ENCODE data around the gene DMRTC2. TPM values are rescaled to one million over a fixed set of nuclear protein-coding genes. Genes with fewer than 3 reads are reported as not detected.

The DMRTC2 gene
- not detected in 2 replicates for total RNA-seq (2014; rRNA removed; shearing (Covaris generic))

DNA sequence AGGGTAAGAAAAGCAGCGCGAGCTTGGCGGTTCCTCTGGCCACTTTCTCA lies at the start of gene DMRTC2:
Gene DMRTC2, plus strand, starts transcription at position 42 of the 50 bp plus-strand sequence. CDS start 2,387 bp downstream, outside the sequence.
- Histone ChIP-seq H3K27me3 (peaks cover 12% of the 10 kb centered on the region; the same call in 1 of the 2 replicates), H3K36me3 (no peaks in the 10 kb centered on the region), H3K4me1 (peaks cover 7% of the 10 kb centered on the region), H3K9me3 (replicated peaks) (no peaks in the 10 kb centered on the region), H3K4me3 (no peak within 1 kb of the TSS), H3K27ac (no peak within 1 kb of the TSS)
- DNase-seq, result no peak

- DNase-seq, result no peak
- H3K4me1 ChIP-seq, result no peaks in the 10 kb centered on the region
- no peaks in the 10 kb centered on the region for H3K36me3 ChIP-seq
- no peak within 1 kb of the TSS for H3K4me3 ChIP-seq
- no peaks in the 10 kb centered on the region; the same call in 1 of the 2 replicates for H3K9me3 ChIP-seq (replicated peaks)
- peaks cover 11% of the 10 kb centered on the region for H3K27me3 ChIP-seq
- no peak within 1 kb of the TSS for H3K27ac ChIP-seq
Observed at GRCh38 chr19:41796362-41796761, 48.5 kb upstream of the DMRTC2 start, which contains the start of gene CEACAM3. Gene CEACAM3 (plus strand): TSS chr19:41796587. CDS start chr19:41796678, 91 bp downstream.

GRCh38 chr19:41796901-41797300 lies 47.9 kb upstream of the DMRTC2 start:
- Histone ChIP-seq H3K4me1 (no peaks in the 10 kb centered on the region), H3K36me3 (no peaks in the 10 kb centered on the region), H3K4me3 (no peak overlapping the region), H3K27ac (no peak overlapping the region), H3K27me3 (peaks cover 9% of the 10 kb centered on the region), H3K9me3 (replicated peaks) (no peaks in the 10 kb centered on the region; the same call in 1 of the 2 replicates)
- no peak for DNase-seq

GRCh38 chr19:41799444-41800000 lies 45.3 kb upstream of the DMRTC2 start:
- no peaks in the 10 kb centered on the region for H3K4me1 ChIP-seq
- H3K9me3 ChIP-seq (replicated peaks), result no peaks in the 10 kb centered on the region; the same call in 1 of the 2 replicates
- H3K36me3 ChIP-seq, result no peaks in the 10 kb centered on the region
- 0 out of 2 replicates have a peak, but pooled peaks cover 3% of the 10 kb centered on the region for H3K27me3 ChIP-seq
- no peak for DNase-seq
- no peak overlapping the region for H3K4me3 ChIP-seq
- H3K27ac ChIP-seq, result no peak overlapping the region

DNA sequence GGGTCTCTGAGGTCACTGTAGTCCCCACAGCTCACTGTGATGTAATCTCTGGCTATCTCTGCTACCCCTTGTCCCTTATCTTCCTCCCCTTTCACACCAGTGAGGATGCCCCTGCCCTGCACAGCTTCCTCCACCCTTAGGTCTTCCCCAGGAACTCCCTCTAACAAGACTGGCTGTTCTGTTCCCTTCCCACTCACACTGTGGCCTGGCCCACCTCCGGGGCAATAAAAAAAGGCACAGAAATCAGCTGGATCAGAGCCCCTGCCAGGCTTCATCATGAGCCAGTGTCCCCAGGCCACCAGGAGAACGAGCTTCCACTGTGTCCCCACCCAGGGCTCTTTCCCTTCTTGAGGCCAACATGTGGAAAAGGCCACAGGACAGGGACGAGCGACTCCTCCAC lies 43.8 kb upstream of the DMRTC2 start:
- H3K36me3 ChIP-seq, result no peaks in the 10 kb centered on the region
- no peaks in the 10 kb centered on the region; the same call in 1 of the 2 replicates for H3K9me3 ChIP-seq (replicated peaks)
- no peak overlapping the region for H3K27ac ChIP-seq
- no peaks in the 10 kb centered on the region for H3K4me1 ChIP-seq
- DNase-seq, result no peak
- no peak overlapping the region for H3K4me3 ChIP-seq
- H3K27me3 ChIP-seq, result peaks cover 3% of the 10 kb centered on the region; the same call in 1 of the 2 replicates

- H3K4me3 ChIP-seq, result no peak overlapping the region
- no peaks in the 10 kb centered on the region for H3K36me3 ChIP-seq
- no peak overlapping the region for H3K27ac ChIP-seq
- peaks cover 5% of the 10 kb centered on the region; the same call in 1 of the 2 replicates for H3K27me3 ChIP-seq
- no peaks in the 10 kb centered on the region; the same call in 1 of the 2 replicates for H3K9me3 ChIP-seq (replicated peaks)
- DNase-seq, result no peak
- H3K4me1 ChIP-seq, result no peaks in the 10 kb centered on the region
Observed at GRCh38 chr19:41801792-41802211, 43.0 kb upstream of the DMRTC2 start.

DNA sequence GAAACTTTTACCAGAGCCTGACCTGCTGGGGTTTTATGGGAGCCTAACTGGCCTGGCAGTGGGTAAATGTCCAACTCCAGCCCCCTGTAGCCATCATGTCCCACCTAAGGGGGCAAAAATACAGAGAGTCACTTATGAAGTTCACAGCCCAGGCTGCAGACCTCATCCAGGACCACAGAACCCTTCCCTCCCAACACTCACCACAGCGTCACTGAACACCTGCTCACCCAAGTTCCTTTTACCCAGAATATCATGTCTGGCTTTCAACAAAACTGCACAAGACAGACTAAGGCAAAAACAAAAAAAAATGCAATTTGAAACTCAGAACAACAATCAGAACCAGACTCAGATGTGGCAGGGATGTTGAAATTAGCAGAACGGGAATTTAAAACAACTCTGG lies 42.1 kb upstream of the DMRTC2 start:
- H3K36me3 ChIP-seq, result no peaks in the 10 kb centered on the region
- peaks cover 11% of the 10 kb centered on the region for H3K27me3 ChIP-seq
- no peak for DNase-seq
- H3K9me3 ChIP-seq (replicated peaks), result no peaks in the 10 kb centered on the region; the same call in 1 of the 2 replicates
- no peak overlapping the region for H3K27ac ChIP-seq
- no peak overlapping the region for H3K4me3 ChIP-seq
- H3K4me1 ChIP-seq, result no peaks in the 10 kb centered on the region

- Histone ChIP-seq H3K4me3 (no peak overlapping the region), H3K36me3 (no peaks in the 10 kb centered on the region), H3K9me3 (replicated peaks) (no peaks in the 10 kb centered on the region; the same call in 1 of the 2 replicates), H3K27me3 (peaks cover 8% of the 10 kb centered on the region), H3K27ac (no peak overlapping the region), H3K4me1 (no peaks in the 10 kb centered on the region)
- DNase-seq, result no peak
Observed at GRCh38 chr19:41804336-41804735, 40.5 kb upstream of the DMRTC2 start.

GRCh38 chr19:41807176-41807575 lies 37.7 kb upstream of the DMRTC2 start:
- no peaks in the 10 kb centered on the region for H3K36me3 ChIP-seq
- no peaks in the 10 kb centered on the region for H3K9me3 ChIP-seq (replicated peaks)
- H3K4me1 ChIP-seq, result no peaks in the 10 kb centered on the region
- peaks cover 12% of the 10 kb centered on the region for H3K27me3 ChIP-seq
- no peak for DNase-seq
- H3K4me3 ChIP-seq, result no peak overlapping the region
- H3K27ac ChIP-seq, result no peak overlapping the region

DNA sequence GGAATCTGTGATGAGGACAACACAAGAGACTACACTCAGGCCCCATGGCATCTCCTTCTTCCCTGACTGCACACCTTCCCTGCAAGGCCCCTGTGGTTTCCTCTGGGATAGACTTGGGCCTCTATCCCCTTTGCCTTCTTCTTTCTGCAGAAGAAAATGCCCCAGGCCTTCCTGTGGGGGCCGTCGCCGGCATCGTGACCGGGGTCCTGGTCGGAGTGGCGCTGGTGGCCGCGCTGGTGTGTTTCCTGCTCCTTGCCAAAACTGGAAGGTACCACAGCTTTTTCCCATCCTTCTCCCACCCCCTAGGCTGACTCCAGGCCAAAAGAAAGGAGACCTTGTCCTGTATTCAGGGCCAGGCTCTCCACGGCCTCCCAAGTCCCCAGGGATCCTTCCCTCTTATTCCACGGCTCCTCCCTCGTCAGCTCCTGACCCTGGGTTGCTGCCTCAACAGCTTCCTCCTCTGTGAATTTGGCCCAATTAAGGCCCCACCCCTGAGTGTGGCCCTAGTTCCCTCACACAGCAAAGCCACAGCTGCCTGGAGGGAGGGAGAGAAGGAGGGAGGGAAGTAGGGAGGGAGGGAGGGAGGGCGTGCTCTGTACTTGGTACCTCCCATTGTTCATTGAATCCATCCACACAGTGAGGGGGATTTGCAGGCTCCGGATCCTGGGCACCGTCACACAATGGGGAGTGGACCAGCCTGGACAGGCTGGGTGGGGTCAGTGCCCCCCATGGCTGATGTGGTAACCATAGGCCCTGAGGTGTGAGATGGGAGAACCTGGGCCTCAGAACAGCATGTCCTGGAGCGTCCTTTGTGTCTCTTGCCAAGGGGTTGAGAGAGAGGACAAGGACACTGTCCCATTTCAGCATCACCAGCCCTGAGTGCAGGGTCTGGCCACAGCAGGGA lies 35.9 kb upstream of the DMRTC2 start:
- Histone ChIP-seq H3K27me3 (peaks cover 12% of the 10 kb centered on the region), H3K9me3 (replicated peaks) (no peaks in the 10 kb centered on the region), H3K4me1 (no peaks in the 10 kb centered on the region), H3K4me3 (no peak overlapping the region), H3K27ac (no peak overlapping the region), H3K36me3 (no peaks in the 10 kb centered on the region)
- DNase-seq, result no peak

- Histone ChIP-seq H3K36me3 (no peaks in the 10 kb centered on the region), H3K27ac (no peak overlapping the region), H3K9me3 (replicated peaks) (no peaks in the 10 kb centered on the region), H3K4me3 (no peak overlapping the region), H3K27me3 (peaks cover 20% of the 10 kb centered on the region), H3K4me1 (no peaks in the 10 kb centered on the region)
- no peak for DNase-seq
Observed at GRCh38 chr19:41810301-41810700, 34.5 kb upstream of the DMRTC2 start.

DNA sequence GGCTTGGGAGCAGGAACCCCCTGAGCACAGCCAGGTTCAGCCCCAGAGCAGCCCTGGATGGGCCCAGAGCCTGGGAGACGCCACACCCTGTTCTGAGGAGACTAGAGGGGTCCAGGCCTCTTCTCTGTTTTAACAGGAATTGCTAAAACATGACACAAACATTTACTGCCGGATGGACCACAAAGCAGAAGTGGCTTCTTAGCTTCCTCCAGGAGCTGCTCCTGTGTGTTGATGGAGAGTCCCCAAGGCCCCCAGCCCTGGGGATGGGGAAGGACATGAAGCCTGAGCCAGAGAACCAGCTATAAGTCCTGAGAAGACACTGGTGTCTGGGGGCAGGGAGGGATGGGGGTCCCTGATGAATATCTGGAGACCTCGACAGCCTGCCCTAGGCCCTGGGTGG lies 33.8 kb upstream of the DMRTC2 start:
- H3K4me3 ChIP-seq, result no peak overlapping the region
- no peaks in the 10 kb centered on the region for H3K9me3 ChIP-seq (replicated peaks)
- peaks cover 23% of the 10 kb centered on the region for H3K27me3 ChIP-seq
- no peak for DNase-seq
- no peaks in the 10 kb centered on the region for H3K36me3 ChIP-seq
- H3K27ac ChIP-seq, result no peak overlapping the region
- no peaks in the 10 kb centered on the region for H3K4me1 ChIP-seq

DNA sequence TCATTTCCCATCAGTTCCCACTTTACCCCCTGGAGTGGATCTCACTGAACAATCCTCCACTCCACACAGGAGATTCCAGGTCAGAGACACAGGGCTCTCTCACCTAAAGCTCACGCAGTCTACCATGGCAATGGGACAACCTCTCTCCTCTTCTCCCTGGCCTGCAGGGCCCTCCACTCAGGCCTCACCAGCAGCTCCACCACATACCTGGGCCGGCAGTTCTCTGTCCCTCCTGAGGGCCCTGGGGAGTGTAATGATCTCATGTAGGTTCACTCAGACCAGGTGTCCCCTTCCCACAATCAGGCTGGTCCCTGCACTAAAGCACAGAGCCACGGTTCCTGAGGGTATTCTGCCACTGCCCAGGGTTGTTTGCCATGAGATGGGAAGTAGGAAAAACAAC lies 32.9 kb upstream of the DMRTC2 start:
- no peaks in the 10 kb centered on the region for H3K9me3 ChIP-seq (replicated peaks)
- H3K4me1 ChIP-seq, result no peaks in the 10 kb centered on the region
- no peak for DNase-seq
- H3K27me3 ChIP-seq, result peaks cover 28% of the 10 kb centered on the region
- H3K27ac ChIP-seq, result no peak overlapping the region
- no peak overlapping the region for H3K4me3 ChIP-seq
- no peaks in the 10 kb centered on the region for H3K36me3 ChIP-seq

DNA sequence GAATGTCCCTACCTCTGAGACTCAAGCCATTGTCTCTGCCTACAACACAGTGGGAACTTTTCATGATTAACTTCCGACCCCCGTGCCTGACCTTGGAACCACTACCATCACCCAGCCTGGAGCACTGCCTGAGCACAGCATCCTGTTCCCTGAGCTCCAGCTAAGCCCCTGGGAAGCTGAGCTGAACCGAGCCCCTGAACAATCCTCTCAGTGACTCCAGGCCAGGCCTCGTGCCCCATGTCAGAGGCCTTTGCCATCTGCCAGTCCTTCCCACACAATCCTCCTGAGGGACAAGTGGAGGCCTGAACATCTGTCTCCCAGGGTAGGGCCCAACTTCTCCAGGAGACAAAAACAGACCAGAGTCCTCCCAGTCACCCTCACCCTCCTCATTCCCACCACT lies 30.9 kb upstream of the DMRTC2 start:
- no peak overlapping the region for H3K27ac ChIP-seq
- DNase-seq, result no peak
- no peak overlapping the region for H3K4me3 ChIP-seq
- no peaks in the 10 kb centered on the region for H3K9me3 ChIP-seq (replicated peaks)
- no peaks in the 10 kb centered on the region for H3K36me3 ChIP-seq
- H3K27me3 ChIP-seq, result peaks cover 31% of the 10 kb centered on the region
- H3K4me1 ChIP-seq, result no peaks in the 10 kb centered on the region

DNA sequence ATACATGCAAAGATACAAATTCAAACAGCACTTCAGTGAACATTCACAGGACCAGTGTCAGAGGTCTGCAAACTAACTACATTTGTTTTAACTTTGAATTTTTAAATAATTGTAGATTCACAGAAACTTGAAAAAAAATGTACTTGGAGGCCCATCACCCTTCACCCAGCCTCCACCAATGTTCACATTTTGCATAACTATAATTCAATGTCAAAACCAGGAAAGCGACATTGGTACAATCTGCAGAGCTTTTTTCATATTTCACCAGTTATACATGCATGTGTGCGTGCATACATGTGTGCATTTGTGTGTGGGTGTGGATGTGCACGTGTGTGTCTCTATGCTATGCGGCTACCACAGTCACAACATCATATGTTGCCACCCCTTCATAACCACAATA lies 29.5 kb upstream of the DMRTC2 start:
- H3K4me3 ChIP-seq, result no peak overlapping the region
- H3K9me3 ChIP-seq (replicated peaks), result no peaks in the 10 kb centered on the region
- peaks cover 37% of the 10 kb centered on the region for H3K27me3 ChIP-seq
- H3K27ac ChIP-seq, result no peak overlapping the region
- no peak for DNase-seq
- H3K4me1 ChIP-seq, result no peaks in the 10 kb centered on the region
- H3K36me3 ChIP-seq, result no peaks in the 10 kb centered on the region

GRCh38 chr19:41816761-41817160 lies 28.1 kb upstream of the DMRTC2 start:
- Histone ChIP-seq H3K27ac (no peak overlapping the region), H3K4me1 (no peaks in the 10 kb centered on the region), H3K36me3 (no peaks in the 10 kb centered on the region), H3K9me3 (replicated peaks) (no peaks in the 10 kb centered on the region), H3K4me3 (no peak overlapping the region), H3K27me3 (peaks cover 34% of the 10 kb centered on the region)
- no peak for DNase-seq

Measured in SJCRH30 (cell line).